CD4-positive, CD25-positive, alpha-beta regulatory T cell (primary cell): ENCODE measurements around the gene ATP10B. TPM values are rescaled to one million over a fixed set of nuclear protein-coding genes. Genes with fewer than 3 reads are reported as not detected.

Experiments
- ATAC-seq, 2 donors: fragments of 150-1000 bp; cut with Tn5 transposase; one replicate each; pipeline ENCODE4 v1.10.0; 2021; ENCODE audit warnings: low read depth in 2 of 2, moderate number of reproducible peaks in 2 of 2, moderate library complexity in 1 of 2
- DNase-seq, 3 donors: peaks; one replicate each; pipeline versions ENCODE4 v3.0.0 to v3.0.0-alpha.2; 2012 to 2022; ENCODE audit warnings: mixed read lengths in 1 of 3
- H3K27ac ChIP-seq: one replicate; pipeline ENCODE4 v1.7.0; 2013; ENCODE audit warnings: mild to moderate bottlenecking, low read length; ENCODE audit not compliant: insufficient read depth, poor library complexity, severe bottlenecking
- H3K27me3 ChIP-seq: one replicate; pipeline ENCODE4 v1.7.0; 2013; ENCODE audit warnings: low read length; ENCODE audit not compliant: control insufficient read depth, insufficient read depth
- H3K36me3 ChIP-seq: one replicate; pipeline ENCODE4 v1.7.0; 2013; ENCODE audit warnings: mild to moderate bottlenecking, low read length, moderate library complexity; ENCODE audit not compliant: control insufficient read depth, insufficient read depth
- H3K4me1 ChIP-seq: 2 replicates; pipeline ENCODE4 v1.7.0; 2013; ENCODE audit warnings: mild to moderate bottlenecking, low read length; ENCODE audit not compliant: insufficient read depth, control insufficient read depth, poor library complexity, severe bottlenecking
- H3K4me3 ChIP-seq: one replicate; pipeline ENCODE4 v1.7.0; 2013; ENCODE audit warnings: low read depth, mild to moderate bottlenecking, low read length, moderate library complexity
- H3K9me3 ChIP-seq, 2 experiments: 1 replicate in 1 of 2; 2 replicates in 1 of 2; pipeline ENCODE4 v1.7.0; 2013; ENCODE audit warnings: low read length in 2 of 2, mild to moderate bottlenecking in 1 of 2, moderate library complexity in 1 of 2; ENCODE audit not compliant: control insufficient read depth in 2 of 2
- H3K27ac Mint-ChIP-seq, 3 donors: one replicate each; pipeline ENCODE4 v1.8.0; 2020 to 2022; ENCODE audit warnings: mild to moderate bottlenecking in 3 of 3, mixed read lengths in 3 of 3, moderate library complexity in 2 of 3
- H3K27me3 Mint-ChIP-seq: one replicate; pipeline ENCODE4 v1.8.0; 2022; ENCODE audit warnings: mild to moderate bottlenecking, mixed read lengths
- H3K36me3 Mint-ChIP-seq: one replicate; pipeline ENCODE4 v1.8.0; 2020; ENCODE audit warnings: mixed read lengths
- H3K4me1 Mint-ChIP-seq, 4 donors: one replicate each; pipeline ENCODE4 v1.8.0; 2020 to 2022; ENCODE audit warnings: mixed read lengths in 4 of 4, mild to moderate bottlenecking in 1 of 4
- H3K4me3 Mint-ChIP-seq, 4 donors: one replicate each; pipeline ENCODE4 v1.8.0; 2020 to 2022; ENCODE audit warnings: mild to moderate bottlenecking in 4 of 4, mixed read lengths in 4 of 4, moderate library complexity in 3 of 4
- H3K9me3 Mint-ChIP-seq, 7 donors: one replicate each; pipeline ENCODE4 v1.8.0; 2020 to 2022; ENCODE audit warnings: mixed read lengths in 7 of 7, mild to moderate bottlenecking in 3 of 7, moderate library complexity in 2 of 7
- polyA plus RNA-seq, 4 donors: library from polyadenylated mRNA; unstranded; fragments of 300-500 nt; fragmentation: Illumina TruSeq; gene quantifications; one replicate each; pipeline ENCODE4 v1.2.3, GENCODE V29; 2021
- total RNA-seq: library from RNA; stranded (reverse); gene quantifications from one replicate; pipeline ENCODE4 v1.2.3, GENCODE V29; 2022

The ATP10B gene
- total and polyA plus RNA-seq, 5 donors from 2014 or later, result not detected

GRCh38 chr5:160649304-160649703, 202.7 kb downstream of the ATP10B start:
- Histone ChIP-seq H3K4me3 (no peak overlapping the region), H3K27me3 (no peaks in the 10 kb centered on the region), H3K4me1 (no peaks in the 10 kb centered on the region), H3K9me3 (no peaks in the 10 kb centered on the region), H3K27ac (no peak overlapping the region), H3K36me3 (no peaks in the 10 kb centered on the region)
- Mint-ChIP-seq H3K27ac (no peak overlapping the region), H3K4me1 (no peaks in the 10 kb centered on the region), H3K27me3 (no peaks in the 10 kb centered on the region), H3K4me3 (no peak overlapping the region), H3K9me3 (no peaks in the 10 kb centered on the region), H3K36me3 (no peaks in the 10 kb centered on the region)
- ATAC-seq (no peak), DNase-seq (peak in 1 of 3 donors; percentile 43)

- Mint-ChIP-seq H3K4me3 (no peak overlapping the region), H3K4me1 (no peaks in the 10 kb centered on the region), H3K9me3 (peaks cover 0 to 2% (median 0%) of the 10 kb centered on the region in 7 donors), H3K36me3 (no peaks in the 10 kb centered on the region), H3K27me3 (no peaks in the 10 kb centered on the region), H3K27ac (no peak overlapping the region)
- DNase-seq (no peak), ATAC-seq (no peak)
- Histone ChIP-seq H3K27me3 (no peaks in the 10 kb centered on the region), H3K27ac (no peak overlapping the region), H3K36me3 (no peaks in the 10 kb centered on the region), H3K4me1 (no peaks in the 10 kb centered on the region), H3K9me3 (no peaks in the 10 kb centered on the region), H3K4me3 (no peak overlapping the region)
Observed at GRCh38 chr5:160646033-160646432, 206.0 kb downstream of the ATP10B start.

- no peaks in the 10 kb centered on the region for H3K9me3 ChIP-seq
- H3K27ac Mint-ChIP-seq, result no peak overlapping the region
- no peaks in the 10 kb centered on the region for H3K4me1 Mint-ChIP-seq
- peaks cover 0 to 2% (median 0%) of the 10 kb centered on the region in 7 donors for H3K9me3 Mint-ChIP-seq
- H3K36me3 Mint-ChIP-seq, result no peaks in the 10 kb centered on the region
- H3K4me3 Mint-ChIP-seq, result no peak overlapping the region
- no peaks in the 10 kb centered on the region for H3K27me3 ChIP-seq
- H3K27ac ChIP-seq, result no peak overlapping the region
- ATAC-seq (no peak), DNase-seq (no peak)
- H3K4me3 ChIP-seq, result no peak overlapping the region
- H3K27me3 Mint-ChIP-seq, result no peaks in the 10 kb centered on the region
- no peaks in the 10 kb centered on the region for H3K36me3 ChIP-seq
- no peaks in the 10 kb centered on the region for H3K4me1 ChIP-seq
Observed at GRCh38 chr5:160643616-160644240, 208.3 kb downstream of the ATP10B start.

GRCh38 chr5:160641405-160641804, 210.6 kb downstream of the ATP10B start:
- Histone ChIP-seq H3K9me3 (no peaks in the 10 kb centered on the region), H3K27me3 (no peaks in the 10 kb centered on the region), H3K36me3 (no peaks in the 10 kb centered on the region), H3K4me1 (no peaks in the 10 kb centered on the region), H3K27ac (no peak overlapping the region), H3K4me3 (no peak overlapping the region)
- DNase-seq (no peak), ATAC-seq (no peak)
- Mint-ChIP-seq H3K36me3 (no peaks in the 10 kb centered on the region), H3K4me3 (no peak overlapping the region), H3K27ac (no peak overlapping the region), H3K9me3 (peaks cover 0 to 4% (median 0%) of the 10 kb centered on the region in 7 donors), H3K4me1 (no peaks in the 10 kb centered on the region), H3K27me3 (peaks cover 4% of the 10 kb centered on the region)

GRCh38 chr5:160640406-160640805, 211.6 kb downstream of the ATP10B start:
- Mint-ChIP-seq H3K9me3 (peaks cover 0 to 4% (median 0%) of the 10 kb centered on the region in 7 donors), H3K27me3 (peaks cover 4% of the 10 kb centered on the region), H3K4me1 (no peaks in the 10 kb centered on the region), H3K36me3 (no peaks in the 10 kb centered on the region), H3K4me3 (no peak overlapping the region), H3K27ac (no peak overlapping the region)
- Histone ChIP-seq H3K9me3 (no peaks in the 10 kb centered on the region), H3K36me3 (no peaks in the 10 kb centered on the region), H3K27ac (no peak overlapping the region), H3K27me3 (no peaks in the 10 kb centered on the region), H3K4me3 (no peak overlapping the region), H3K4me1 (no peaks in the 10 kb centered on the region)
- ATAC-seq, result no peak
- DNase-seq, result no peak

DNA sequence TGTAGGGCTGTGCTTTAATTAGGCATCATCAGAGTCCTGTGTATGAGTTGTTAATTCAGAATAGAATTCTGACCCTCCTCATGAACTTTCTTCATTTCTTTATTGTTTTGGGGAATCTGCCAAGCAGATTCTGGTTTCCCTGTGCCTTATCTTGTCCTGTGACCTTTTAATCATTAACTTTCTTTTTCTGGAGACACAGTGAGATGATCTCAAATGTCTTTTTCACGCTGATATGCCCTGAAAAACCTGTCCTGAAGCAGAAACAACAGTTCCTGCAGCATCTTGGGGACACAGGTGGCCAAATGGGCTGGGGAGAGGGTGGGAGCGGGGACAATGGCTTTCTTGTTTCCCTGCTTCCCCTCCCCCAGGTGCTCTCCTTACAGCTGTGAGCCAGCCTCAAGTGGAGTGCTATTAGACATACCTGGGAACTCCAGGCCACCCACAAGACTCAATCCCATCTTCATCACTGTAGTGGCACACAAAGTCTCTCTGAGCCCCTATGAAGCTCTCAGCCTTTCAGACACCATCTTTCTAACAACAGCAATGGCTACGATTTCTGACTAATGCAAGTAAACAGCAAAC, 213.8 kb downstream of the ATP10B start:
- no peak for DNase-seq
- no peak overlapping the region for H3K4me3 ChIP-seq
- H3K36me3 ChIP-seq, result no peaks in the 10 kb centered on the region
- ATAC-seq, result no peak
- H3K27me3 Mint-ChIP-seq, result peaks cover 4% of the 10 kb centered on the region
- no peaks in the 10 kb centered on the region for H3K9me3 ChIP-seq
- H3K27ac Mint-ChIP-seq, result no peak overlapping the region
- H3K4me1 ChIP-seq, result no peaks in the 10 kb centered on the region
- no peaks in the 10 kb centered on the region for H3K36me3 Mint-ChIP-seq
- no peaks in the 10 kb centered on the region for H3K4me1 Mint-ChIP-seq
- H3K27me3 ChIP-seq, result no peaks in the 10 kb centered on the region
- no peak overlapping the region for H3K4me3 Mint-ChIP-seq
- no peak overlapping the region for H3K27ac ChIP-seq
- H3K9me3 Mint-ChIP-seq, result peaks cover 0 to 4% (median 0%) of the 10 kb centered on the region in 7 donors

DNA sequence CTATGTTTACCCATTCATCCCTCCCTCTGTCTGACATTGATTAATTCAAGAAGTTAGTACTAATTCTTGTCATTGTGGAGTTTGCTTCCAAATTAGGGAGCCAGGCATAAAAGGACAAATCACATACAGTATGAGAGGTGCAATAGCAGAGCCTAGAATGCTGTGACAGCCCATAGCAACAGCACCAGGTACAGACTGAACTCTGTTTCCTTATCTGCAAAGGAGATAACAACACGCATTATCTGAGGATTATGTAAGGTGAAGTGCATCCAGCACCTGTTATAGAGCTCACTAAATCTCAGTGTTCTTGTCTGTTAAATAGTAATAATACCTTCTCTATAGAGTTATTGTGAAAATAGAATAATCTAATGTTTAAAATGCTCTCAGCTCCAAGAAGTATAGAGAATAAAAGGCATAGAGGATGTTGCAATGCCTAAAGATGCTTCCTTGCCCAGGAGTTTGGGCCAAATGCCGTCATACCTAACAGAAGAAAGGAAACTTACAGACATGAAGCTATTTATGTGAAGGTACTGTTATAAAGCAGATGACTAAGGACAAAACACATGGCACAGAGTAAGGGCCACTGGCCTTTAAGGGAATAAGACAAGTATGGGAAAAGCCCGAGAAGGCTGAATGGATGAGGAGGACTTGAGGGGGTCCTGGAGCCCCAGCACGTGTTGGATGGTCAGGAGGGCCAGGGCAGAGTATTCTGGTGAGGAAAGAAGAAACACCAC, 214.5 kb downstream of the ATP10B start:
- Mint-ChIP-seq H3K4me1 (no peaks in the 10 kb centered on the region), H3K27ac (no peak overlapping the region), H3K36me3 (no peaks in the 10 kb centered on the region), H3K4me3 (no peak overlapping the region), H3K9me3 (peaks cover 0 to 7% (median 0%) of the 10 kb centered on the region in 7 donors), H3K27me3 (peaks cover 4% of the 10 kb centered on the region)
- H3K4me1 ChIP-seq, result no peaks in the 10 kb centered on the region
- no peak overlapping the region for H3K4me3 ChIP-seq
- no peaks in the 10 kb centered on the region for H3K36me3 ChIP-seq
- no peaks in the 10 kb centered on the region for H3K9me3 ChIP-seq
- no peak for ATAC-seq
- no peak overlapping the region for H3K27ac ChIP-seq
- DNase-seq, result no peak
- H3K27me3 ChIP-seq, result no peaks in the 10 kb centered on the region
